Fibroblast of lung (primary cell): ENCODE data around the gene GYPC. TPM values are rescaled to one million over a fixed set of nuclear protein-coding genes. Genes with fewer than 3 reads are reported as not detected.

Source experiments
- DNase-seq, 2 donors: peaks; one replicate each; pipeline versions ENCODE4 v3.0.0 to v3.0.0-alpha.2; 2010; ENCODE audit warnings: low read depth in 2 of 2
- H2AFZ ChIP-seq: 2 replicates; pipeline ENCODE4 v1.5.1; 2012; ENCODE audit warnings: low read length, control low read depth, inconsistent platforms
- H3K27ac ChIP-seq: 2 replicates; pipeline ENCODE4 v1.5.1; 2011; ENCODE audit warnings: low read length, control low read depth; ENCODE audit not compliant: insufficient read depth
- H3K27me3 ChIP-seq: 2 replicates; pipeline ENCODE4 v1.5.1; 2011; ENCODE audit warnings: mild to moderate bottlenecking, low read length; ENCODE audit not compliant: control insufficient read depth, insufficient read depth
- H3K36me3 ChIP-seq: 2 replicates; pipeline ENCODE4 v1.5.1; 2011; ENCODE audit warnings: low read length; ENCODE audit not compliant: control insufficient read depth, insufficient read depth
- H3K4me1 ChIP-seq: 2 replicates; pipeline ENCODE4 v1.5.1; 2011; ENCODE audit warnings: low read length; ENCODE audit not compliant: control insufficient read depth, insufficient read depth; ENCODE audit errors: extremely low read depth
- H3K4me2 ChIP-seq: 2 replicates; pipeline ENCODE4 v1.5.1; 2011; ENCODE audit warnings: low read length, control low read depth; ENCODE audit not compliant: insufficient read depth; ENCODE audit errors: extremely low read depth
- H3K4me3 ChIP-seq, 4 experiments: fragments of 200-600 bp in 1 of 4; sonication (generic) in 1 of 4; replicated peaks in 1 of 4; 2 replicates each; pipeline ENCODE4 v1.5.1; 2011 to 2016; ENCODE audit warnings: low read length in 4 of 4, low read depth in 3 of 4, mild to moderate bottlenecking in 3 of 4, control low read depth in 2 of 4, inconsistent platforms in 1 of 4, mixed read lengths in 1 of 4; ENCODE audit not compliant: insufficient read depth in 1 of 4; ENCODE audit errors: control extremely low read depth in 1 of 4
- H3K79me2 ChIP-seq: 2 replicates; pipeline ENCODE4 v1.5.1; 2012; ENCODE audit warnings: mild to moderate bottlenecking, low read length, inconsistent platforms; ENCODE audit not compliant: control insufficient read depth, insufficient read depth
- H3K9ac ChIP-seq: 2 replicates; pipeline ENCODE4 v1.5.1; 2011; ENCODE audit warnings: mild to moderate bottlenecking, low read length, control low read depth; ENCODE audit not compliant: insufficient read depth
- H3K9me3 ChIP-seq: 2 replicates; pipeline ENCODE4 v1.5.1; 2012; ENCODE audit warnings: low read depth, low read length; ENCODE audit not compliant: control insufficient read depth, insufficient read depth
- H4K20me1 ChIP-seq: 2 replicates; pipeline ENCODE4 v1.5.1; 2011; ENCODE audit warnings: low read length; ENCODE audit not compliant: control insufficient read depth, insufficient read depth; ENCODE audit errors: extremely low read depth
- EZH2 ChIP-seq: IDR thresholded peaks from 2 replicates; pipeline ENCODE4 v1.5.1; 2012; ENCODE audit warnings: low read length, control low read depth, mild to moderate bottlenecking; ENCODE audit errors: missing control alignments
- polyA plus RNA-seq, 2 donors: library from polyadenylated mRNA; depleted of rRNA in 1 of 2; stranded (reverse) in 1 of 2; unstranded in 1 of 2; fragments of >200 nt; gene quantifications; 2 replicates each; pipeline ENCODE4 v1.2.1, GENCODE V29; 2011 to 2012; ENCODE audit warnings: missing spikeins in 1 of 2
- total RNA-seq: library from RNA; depleted of rRNA; stranded (reverse); fragments of >200 nt; gene quantifications from 2 replicates; pipeline ENCODE4 v1.2.1, GENCODE V29; 2014
- TF ChIP-seq, protein P1 (sequence below), 2 donors: IDR thresholded peaks in 1 of 2; conservative IDR thresholded peaks in 1 of 2; 1 replicate in 1 of 2; 2 replicates in 1 of 2; pipeline ENCODE4 v1.5.1; 2011 to 2012; ENCODE audit warnings: low read length in 2 of 2, control low read depth in 1 of 2, inconsistent platforms in 1 of 2, low read depth in 1 of 2, mild to moderate bottlenecking in 1 of 2

GYPC gene
- total and polyA plus RNA-seq, 2 donors (not counting 1 experiment from before 2014, with no cell fraction given), result 135 to 167 TPM

DNA sequence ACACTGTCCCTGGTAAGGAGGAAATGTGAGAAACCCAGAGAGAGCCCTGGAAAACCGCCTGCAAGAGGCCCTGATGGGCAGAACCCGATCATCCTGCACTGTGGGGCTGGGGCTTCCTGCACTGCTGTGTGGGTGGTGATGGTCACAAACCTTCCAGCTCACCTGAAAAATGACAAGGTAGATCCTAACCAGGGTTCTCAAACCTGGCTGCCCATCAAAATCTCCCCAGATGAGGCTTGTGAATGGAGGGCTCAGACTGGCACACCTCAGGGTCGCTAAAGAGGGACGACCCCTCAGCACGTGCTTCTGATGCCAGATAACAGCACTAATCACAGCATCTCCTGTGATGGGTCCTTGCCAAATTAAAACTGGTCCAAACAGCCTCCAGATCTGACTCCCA, 74.7 kb downstream of the GYPC start:
- Histone ChIP-seq H3K27ac (no peak overlapping the region), H3K9me3 (no peaks in the 10 kb centered on the region), H3K9ac (no peak overlapping the region), H3K27me3 (no peaks in the 10 kb centered on the region), H3K4me3 (no peak overlapping the region), H4K20me1 (no peaks in the 10 kb centered on the region), H3K79me2 (no peaks in the 10 kb centered on the region), H3K4me1 (no peaks in the 10 kb centered on the region), H3K4me2 (no peak overlapping the region), H2AFZ (no peak overlapping the region), H3K36me3 (no peaks in the 10 kb centered on the region)
- no peak for TF ChIP-seq EZH2
- TF ChIP-seq, protein P1, sequence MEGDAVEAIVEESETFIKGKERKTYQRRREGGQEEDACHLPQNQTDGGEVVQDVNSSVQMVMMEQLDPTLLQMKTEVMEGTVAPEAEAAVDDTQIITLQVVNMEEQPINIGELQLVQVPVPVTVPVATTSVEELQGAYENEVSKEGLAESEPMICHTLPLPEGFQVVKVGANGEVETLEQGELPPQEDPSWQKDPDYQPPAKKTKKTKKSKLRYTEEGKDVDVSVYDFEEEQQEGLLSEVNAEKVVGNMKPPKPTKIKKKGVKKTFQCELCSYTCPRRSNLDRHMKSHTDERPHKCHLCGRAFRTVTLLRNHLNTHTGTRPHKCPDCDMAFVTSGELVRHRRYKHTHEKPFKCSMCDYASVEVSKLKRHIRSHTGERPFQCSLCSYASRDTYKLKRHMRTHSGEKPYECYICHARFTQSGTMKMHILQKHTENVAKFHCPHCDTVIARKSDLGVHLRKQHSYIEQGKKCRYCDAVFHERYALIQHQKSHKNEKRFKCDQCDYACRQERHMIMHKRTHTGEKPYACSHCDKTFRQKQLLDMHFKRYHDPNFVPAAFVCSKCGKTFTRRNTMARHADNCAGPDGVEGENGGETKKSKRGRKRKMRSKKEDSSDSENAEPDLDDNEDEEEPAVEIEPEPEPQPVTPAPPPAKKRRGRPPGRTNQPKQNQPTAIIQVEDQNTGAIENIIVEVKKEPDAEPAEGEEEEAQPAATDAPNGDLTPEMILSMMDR (conservative IDR thresholded peaks at IDR 0.05 in 1 of 2, IDR thresholded peaks at IDR 0.05 in 1 of 2; ENCODE audit: low read depth in 1 of 2, low read length in 2 of 2), result no peak
- no peak for DNase-seq

DNA sequence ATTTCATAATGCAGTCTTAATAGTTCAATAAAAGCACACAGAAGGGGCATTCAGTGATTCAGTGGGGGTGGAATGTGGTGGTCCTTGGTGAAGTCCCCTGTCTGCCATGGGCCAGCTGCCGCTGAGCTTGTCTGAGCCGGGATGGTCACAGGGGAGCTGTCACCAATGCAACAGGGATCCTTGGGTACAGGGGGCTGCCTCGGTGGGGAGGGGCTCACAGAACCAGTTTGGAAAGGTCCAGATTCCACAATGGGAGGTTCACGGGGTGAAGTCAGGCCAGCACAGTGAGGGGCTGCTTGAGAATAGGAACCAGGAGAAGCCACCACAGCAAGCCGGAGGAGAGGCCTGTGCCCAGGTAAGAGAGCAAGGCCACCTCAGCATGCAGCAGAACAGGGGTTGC, 75.4 kb downstream of the GYPC start:
- no peak overlapping the region for H3K4me2 ChIP-seq
- peaks cover under 1% of the 10 kb centered on the region for H3K27me3 ChIP-seq
- no peak overlapping the region for H3K4me3 ChIP-seq
- no peak overlapping the region for H3K27ac ChIP-seq
- no peaks in the 10 kb centered on the region for H3K36me3 ChIP-seq
- no peak overlapping the region for H3K9ac ChIP-seq
- no peak for DNase-seq
- H3K79me2 ChIP-seq, result no peaks in the 10 kb centered on the region
- no peaks in the 10 kb centered on the region for H3K9me3 ChIP-seq
- H2AFZ ChIP-seq, result no peak overlapping the region
- H4K20me1 ChIP-seq, result no peaks in the 10 kb centered on the region
- TF ChIP-seq, protein P1 (conservative IDR thresholded peaks at IDR 0.05 in 1 of 2, IDR thresholded peaks at IDR 0.05 in 1 of 2; ENCODE audit: low read depth in 1 of 2, low read length in 2 of 2), result no peak
- no peak for TF ChIP-seq EZH2
- no peaks in the 10 kb centered on the region for H3K4me1 ChIP-seq

DNA sequence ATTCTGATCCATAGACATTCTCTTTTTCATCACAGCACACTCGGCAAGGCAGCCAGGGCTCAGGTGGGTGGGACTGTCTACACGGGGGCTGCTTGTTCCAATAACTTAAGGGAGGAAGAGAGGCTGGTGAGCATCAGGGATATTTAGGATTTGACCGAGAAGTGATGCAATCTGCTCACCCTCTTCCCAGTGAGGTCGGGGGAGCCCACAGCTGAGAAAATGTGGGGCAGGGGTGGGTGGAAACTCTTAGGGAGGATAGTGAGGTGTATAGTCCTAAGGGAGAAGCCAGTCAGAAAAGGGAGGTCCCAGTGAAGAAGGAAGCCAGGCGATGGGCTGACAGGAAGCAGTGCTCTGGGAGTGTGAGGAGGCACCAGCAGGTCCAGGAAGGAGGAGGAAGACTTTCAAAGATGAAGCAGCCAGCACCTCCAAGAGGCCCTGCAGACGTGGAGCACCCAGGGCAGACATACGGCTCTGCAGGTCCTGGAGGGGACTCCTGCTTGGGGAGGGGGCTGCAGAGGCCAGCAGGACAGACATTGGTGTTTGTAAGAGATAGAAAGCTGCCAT, 76.8 kb downstream of the GYPC start:
- H4K20me1 ChIP-seq, result no peaks in the 10 kb centered on the region
- no peak overlapping the region for H3K4me2 ChIP-seq
- peaks cover 2% of the 10 kb centered on the region for H3K27me3 ChIP-seq
- no peak overlapping the region for H3K4me3 ChIP-seq
- no peak for DNase-seq
- no peaks in the 10 kb centered on the region for H3K36me3 ChIP-seq
- H3K4me1 ChIP-seq, result no peaks in the 10 kb centered on the region
- no peaks in the 10 kb centered on the region for H3K79me2 ChIP-seq
- TF ChIP-seq EZH2, result no peak
- TF ChIP-seq, protein P1 (conservative IDR thresholded peaks at IDR 0.05 in 1 of 2, IDR thresholded peaks at IDR 0.05 in 1 of 2; ENCODE audit: low read depth in 1 of 2, low read length in 2 of 2), result no peak
- H3K9ac ChIP-seq, result no peak overlapping the region
- no peak overlapping the region for H3K27ac ChIP-seq
- no peaks in the 10 kb centered on the region for H3K9me3 ChIP-seq
- H2AFZ ChIP-seq, result no peak overlapping the region
